HEK293T (cell line): ENCODE results near the gene CHCT1.

ENCODE experiments used
- ELF4 ChIP-seq: fragments of 450-650 bp; IDR thresholded peaks from 2 replicates; pipeline ENCODE4 v1.6.1; 2017; ENCODE audit warnings: antibody characterized with exemption
- FOXK2 ChIP-seq: fragments of 450-650 bp; IDR thresholded peaks from 2 replicates; pipeline ENCODE4 v1.6.1; 2016; ENCODE audit warnings: mild to moderate bottlenecking

- TF ChIP-seq ELF4 (peak; percentile 68), FOXK2 (no peak)
Measured at GRCh38 chr17:60392042-60392844, 30.0 kb upstream of the CHCT1 start, which contains the start of gene USP32.
